DOHH2 (cell line): Measurements from ENCODE around the gene KHDC4.
A peak's percentile ranks its signal among the peaks of the same experiment; 100 is the strongest.

ENCODE experiments used
- H3F3A ChIP-seq: fragments of 200-600 bp; sonication (generic), shearing (Covaris generic); 2 replicates; pipeline ENCODE4 v1.6.0; 2016; ENCODE audit warnings: antibody characterized with exemption, mild to moderate bottlenecking; ENCODE audit not compliant: control insufficient read depth, insufficient read depth
- H3K27ac ChIP-seq: fragments of 200-600 bp; sonication (generic); 2 replicates; pipeline ENCODE4 v1.5.1; 2014; ENCODE audit warnings: low read depth, mild to moderate bottlenecking, low read length, moderate library complexity
- H3K27me3 ChIP-seq: fragments of 200-600 bp; sonication (generic); 2 replicates; pipeline ENCODE4 v1.6.1; 2014; ENCODE audit warnings: mild to moderate bottlenecking, low read length, mixed read lengths; ENCODE audit not compliant: control insufficient read depth
- H3K36me3 ChIP-seq: fragments of 200-600 bp; sonication (generic); 2 replicates; pipeline ENCODE4 v1.6.1; 2014; ENCODE audit warnings: mild to moderate bottlenecking, low read length, moderate library complexity, mixed read lengths; ENCODE audit not compliant: control insufficient read depth
- H3K4me1 ChIP-seq: fragments of 200-600 bp; sonication (generic); 2 replicates; pipeline ENCODE4 v1.6.1; 2014; ENCODE audit warnings: mild to moderate bottlenecking, low read length, mixed read lengths; ENCODE audit not compliant: control insufficient read depth
- H3K4me2 ChIP-seq: fragments of 200-600 bp; sonication (generic); 2 replicates; pipeline ENCODE4 v1.6.0; 2014; ENCODE audit warnings: mild to moderate bottlenecking, low read length, moderate library complexity
- H3K4me3 ChIP-seq: fragments of 200-600 bp; sonication (generic); 2 replicates; pipeline ENCODE4 v1.5.1; 2014; ENCODE audit warnings: mild to moderate bottlenecking, low read length, mixed read lengths
- H3K79me2 ChIP-seq: fragments of 200-600 bp; sonication (generic); 2 replicates; pipeline ENCODE4 v1.6.1; 2014; ENCODE audit warnings: mild to moderate bottlenecking, low read length, mixed read lengths; ENCODE audit not compliant: control insufficient read depth
- H3K9me2 ChIP-seq: fragments of 200-600 bp; sonication (generic); replicated peaks from 2 replicates; pipeline ENCODE4 v1.6.1; 2014; ENCODE audit warnings: mild to moderate bottlenecking, low read length, mixed read lengths; ENCODE audit not compliant: control insufficient read depth
- H3K9me3 ChIP-seq: fragments of 200-600 bp; sonication (generic); 2 replicates; pipeline ENCODE4 v1.6.1; 2014; ENCODE audit warnings: antibody characterized with exemption, low read length, mixed read lengths; ENCODE audit not compliant: control insufficient read depth, insufficient read depth
- H4K20me1 ChIP-seq: fragments of 200-600 bp; sonication (generic); 2 replicates; pipeline ENCODE4 v1.6.0; 2014; ENCODE audit warnings: low read depth, mild to moderate bottlenecking, antibody characterized with exemption, low read length, moderate library complexity; ENCODE audit not compliant: control insufficient read depth, insufficient read depth
- EZH2phosphoT487 ChIP-seq: fragments of 200-600 bp; sonication (generic); IDR thresholded peaks from 2 replicates; pipeline ENCODE4 v1.6.1; 2017; ENCODE audit warnings: borderline replicate concordance, mild to moderate bottlenecking, antibody characterized with exemption, low read length, moderate library complexity, mixed read lengths
- TF ChIP-seq, protein P1 (sequence below): fragments of 200-600 bp; sonication (generic); IDR thresholded peaks from one replicate; pipeline ENCODE4 v1.5.1; 2014; ENCODE audit warnings: antibody characterized with exemption, mild to moderate bottlenecking, low read depth, low read length; ENCODE audit not compliant: poor library complexity, severe bottlenecking

Gene KHDC4

DNA sequence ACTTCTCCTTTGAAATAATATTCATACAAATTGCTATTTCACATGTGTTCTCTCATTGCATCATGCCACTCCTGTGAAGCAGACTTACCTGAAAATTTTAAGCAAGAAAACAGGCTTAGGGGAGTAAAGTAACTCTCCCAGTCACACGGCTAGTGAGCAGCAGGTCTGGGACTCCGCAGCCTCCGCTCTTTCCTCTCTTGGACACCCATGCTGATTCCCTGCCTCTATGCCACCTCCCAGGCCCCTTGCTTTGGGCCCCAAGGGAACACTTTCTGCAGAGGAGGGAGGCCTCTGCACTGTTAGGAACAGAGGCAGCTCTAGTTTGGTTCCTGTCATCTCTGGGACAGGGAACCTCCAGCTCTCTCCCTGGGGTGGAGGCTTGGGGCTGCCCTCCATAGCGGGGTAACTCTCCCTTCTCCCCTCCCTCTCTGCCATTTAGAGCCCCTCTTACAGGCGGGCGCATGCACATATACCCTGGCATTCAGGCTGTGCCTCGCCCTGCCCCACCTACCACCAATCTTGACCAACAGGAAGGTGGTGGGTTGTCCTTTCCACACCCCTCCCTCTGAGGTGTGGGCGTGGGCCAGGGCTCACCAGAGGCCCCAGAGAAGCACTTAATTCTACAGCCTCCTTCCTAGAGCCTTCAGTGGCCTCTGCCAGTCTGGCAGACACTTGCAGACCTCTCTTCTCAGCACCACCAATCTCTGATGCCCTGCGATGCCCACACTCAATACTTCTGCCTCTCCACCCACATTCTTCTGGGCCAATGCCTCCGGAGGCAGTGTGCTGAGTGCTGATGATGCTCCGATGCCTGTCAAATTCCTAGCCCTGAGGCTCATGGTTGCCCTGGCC, 7.0 kb upstream of the KHDC4 start, which contains the start of gene RXFP4:
RXFP4 (plus strand) TSS at position 646 of the 852 bp plus-strand sequence; CDS start at position 718, 72 bp downstream.
- no peaks in the 10 kb centered on the region for H3K9me3 ChIP-seq
- no peaks in the 10 kb centered on the region for H3K9me2 ChIP-seq
- H3K27me3 ChIP-seq = no peaks in the 10 kb centered on the region
- H3K4me1 ChIP-seq = peaks cover 60% of the 10 kb centered on the region
- peaks cover 5% of the 10 kb centered on the region for H3F3A ChIP-seq
- no peaks in the 10 kb centered on the region for H4K20me1 ChIP-seq
- TF ChIP-seq, protein P1, sequence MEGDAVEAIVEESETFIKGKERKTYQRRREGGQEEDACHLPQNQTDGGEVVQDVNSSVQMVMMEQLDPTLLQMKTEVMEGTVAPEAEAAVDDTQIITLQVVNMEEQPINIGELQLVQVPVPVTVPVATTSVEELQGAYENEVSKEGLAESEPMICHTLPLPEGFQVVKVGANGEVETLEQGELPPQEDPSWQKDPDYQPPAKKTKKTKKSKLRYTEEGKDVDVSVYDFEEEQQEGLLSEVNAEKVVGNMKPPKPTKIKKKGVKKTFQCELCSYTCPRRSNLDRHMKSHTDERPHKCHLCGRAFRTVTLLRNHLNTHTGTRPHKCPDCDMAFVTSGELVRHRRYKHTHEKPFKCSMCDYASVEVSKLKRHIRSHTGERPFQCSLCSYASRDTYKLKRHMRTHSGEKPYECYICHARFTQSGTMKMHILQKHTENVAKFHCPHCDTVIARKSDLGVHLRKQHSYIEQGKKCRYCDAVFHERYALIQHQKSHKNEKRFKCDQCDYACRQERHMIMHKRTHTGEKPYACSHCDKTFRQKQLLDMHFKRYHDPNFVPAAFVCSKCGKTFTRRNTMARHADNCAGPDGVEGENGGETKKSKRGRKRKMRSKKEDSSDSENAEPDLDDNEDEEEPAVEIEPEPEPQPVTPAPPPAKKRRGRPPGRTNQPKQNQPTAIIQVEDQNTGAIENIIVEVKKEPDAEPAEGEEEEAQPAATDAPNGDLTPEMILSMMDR = no peak
- no peak for TF ChIP-seq EZH2phosphoT487
- peak within 1 kb of the TSS; percentile 4 for H3K4me3 ChIP-seq
- peak within 1 kb of the TSS; percentile 49 for H3K4me2 ChIP-seq
- H3K36me3 ChIP-seq = peaks cover 11% of the 10 kb centered on the region
- H3K27ac ChIP-seq = peak within 1 kb of the TSS; percentile 28
- no peaks in the 10 kb centered on the region for H3K79me2 ChIP-seq

DNA sequence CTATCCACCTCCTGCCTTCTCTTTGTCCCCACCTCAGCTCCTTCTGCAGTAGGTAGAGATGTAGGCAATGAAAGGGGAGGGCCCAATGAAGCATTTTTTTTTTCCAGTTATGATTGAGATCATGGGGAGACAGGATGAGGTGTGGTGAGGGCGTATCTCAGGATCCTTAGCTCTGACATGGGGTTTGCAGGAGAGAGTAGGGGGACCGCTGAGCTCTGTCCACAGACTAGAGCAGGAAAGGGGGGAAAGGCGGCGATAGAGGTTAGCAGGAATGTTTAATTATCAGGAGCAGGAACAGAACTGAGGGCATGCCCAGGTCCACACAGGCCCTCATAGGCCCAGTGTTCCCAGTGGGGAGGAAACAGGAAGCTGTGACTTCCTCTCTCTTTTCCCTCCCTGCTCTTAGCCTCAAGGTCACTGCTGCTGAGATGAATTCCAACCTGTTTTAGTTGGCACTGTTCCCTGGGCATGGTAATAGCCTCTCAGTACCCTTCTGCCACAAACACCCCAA, 6.3 kb upstream of the KHDC4 start:
- Histone ChIP-seq H3K4me1 (peaks cover 53% of the 10 kb centered on the region), H3K27me3 (no peaks in the 10 kb centered on the region), H3K4me3 (peak overlapping the region; percentile 4), H3K4me2 (peak overlapping the region; percentile 49), H3K79me2 (no peaks in the 10 kb centered on the region), H4K20me1 (no peaks in the 10 kb centered on the region), H3K9me2 (no peaks in the 10 kb centered on the region), H3K36me3 (peaks cover 4% of the 10 kb centered on the region), H3K27ac (peak overlapping the region; percentile 28), H3F3A (peaks cover 11% of the 10 kb centered on the region), H3K9me3 (no peaks in the 10 kb centered on the region)
- TF ChIP-seq, protein P1 = no peak
- no peak for TF ChIP-seq EZH2phosphoT487

DNA sequence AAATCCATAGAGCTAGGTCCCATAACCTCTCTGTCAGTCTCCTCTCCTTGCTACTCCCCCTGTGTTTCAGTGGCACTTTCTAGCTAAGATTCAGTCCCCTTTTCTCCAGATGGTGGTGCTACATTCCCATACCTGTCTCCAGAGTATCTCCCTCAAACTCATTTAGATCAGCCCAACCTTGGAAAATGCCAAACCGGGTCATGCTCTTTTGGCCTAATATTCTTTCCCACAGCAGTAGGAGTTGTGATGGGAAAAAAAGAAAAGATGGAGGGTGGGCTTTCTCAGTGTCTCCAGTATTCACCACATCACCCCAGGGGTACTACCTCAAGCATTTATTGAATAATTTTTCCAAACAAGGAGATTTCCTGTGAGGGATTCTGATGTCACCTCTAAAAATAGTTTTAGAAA, 4.0 kb upstream of the KHDC4 start:
- Histone ChIP-seq H3F3A (peaks cover 11% of the 10 kb centered on the region), H3K9me2 (no peaks in the 10 kb centered on the region), H3K4me3 (no peak overlapping the region), H3K27ac (no peak overlapping the region), H3K79me2 (peaks cover 16% of the 10 kb centered on the region), H3K36me3 (peaks cover 10% of the 10 kb centered on the region), H3K27me3 (no peaks in the 10 kb centered on the region), H3K9me3 (no peaks in the 10 kb centered on the region), H3K4me1 (peaks cover 48% of the 10 kb centered on the region), H4K20me1 (0 out of 2 replicates have a peak, but pooled peaks cover under 1% of the 10 kb centered on the region), H3K4me2 (no peak overlapping the region)
- TF ChIP-seq EZH2phosphoT487 = no peak
- TF ChIP-seq, protein P1 = peak; percentile 84
